ENCODE measurements around the gene SLC35A5.

Gene SLC35A5

GRCh38 chr3:112561734-112562529 lies at the start of gene SLC35A5, which contains the start of gene ATG3:
Gene SLC35A5, plus strand, starts transcription at chr3:112562045. Its CDS starts 1,359 bp downstream, at chr3:112563404.
Gene ATG3, minus strand, starts transcription at chr3:112561962. Its CDS starts 434 bp downstream, at chr3:112561528.
- no peak for TF ChIP-seq GATA2 (IDR thresholded peaks at IDR 0.05; ENCODE audit: low read depth, low read length)
- no peak for TF ChIP-seq GATA3 (IDR thresholded peaks at IDR 0.05; ENCODE audit: low read depth, low read length)

- TF ChIP-seq GATA2 (IDR thresholded peaks at IDR 0.05; ENCODE audit: low read depth, low read length) (no peak), GATA3 (IDR thresholded peaks at IDR 0.05; ENCODE audit: low read depth, low read length) (no peak)
Observed at GRCh38 chr3:112512320-112512719, 49.5 kb upstream of the SLC35A5 start.

- TF ChIP-seq GATA2 (IDR thresholded peaks at IDR 0.05; ENCODE audit: low read depth, low read length) = no peak
Observed at GRCh38 chr3:112514527-112515128, 47.2 kb upstream of the SLC35A5 start.

- no peak for TF ChIP-seq GATA3 (IDR thresholded peaks at IDR 0.05; ENCODE audit: low read depth, low read length)
- no peak for TF ChIP-seq GATA2 (IDR thresholded peaks at IDR 0.05; ENCODE audit: low read depth, low read length)
Observed at GRCh38 chr3:112519424-112520001, 42.3 kb upstream of the SLC35A5 start.

- no peak for TF ChIP-seq GATA3 (IDR thresholded peaks at IDR 0.05; ENCODE audit: low read depth, low read length)
- no peak for TF ChIP-seq GATA2 (IDR thresholded peaks at IDR 0.05; ENCODE audit: low read depth, low read length)
Observed at GRCh38 chr3:112530573-112530972, 31.3 kb upstream of the SLC35A5 start.

- TF ChIP-seq GATA3 (IDR thresholded peaks at IDR 0.05; ENCODE audit: low read depth, low read length) (no peak), GATA2 (IDR thresholded peaks at IDR 0.05; ENCODE audit: low read depth, low read length) (no peak)
Observed at GRCh38 chr3:112531358-112531781, 30.5 kb upstream of the SLC35A5 start.

- TF ChIP-seq GATA2 (IDR thresholded peaks at IDR 0.05; ENCODE audit: low read depth, low read length) (no peak), GATA3 (IDR thresholded peaks at IDR 0.05; ENCODE audit: low read depth, low read length) (no peak)
Observed at GRCh38 chr3:112539825-112540650, 21.8 kb upstream of the SLC35A5 start.

GRCh38 chr3:112546216-112546759 lies 15.6 kb upstream of the SLC35A5 start:
- TF ChIP-seq GATA2 (IDR thresholded peaks at IDR 0.05; ENCODE audit: low read depth, low read length) (no peak), GATA3 (IDR thresholded peaks at IDR 0.05; ENCODE audit: low read depth, low read length) (no peak)

- TF ChIP-seq GATA2 (IDR thresholded peaks at IDR 0.05; ENCODE audit: low read depth, low read length) (no peak), GATA3 (IDR thresholded peaks at IDR 0.05; ENCODE audit: low read depth, low read length) (no peak)
Observed at GRCh38 chr3:112550859-112551258, 11.0 kb upstream of the SLC35A5 start.

- no peak for TF ChIP-seq GATA2 (IDR thresholded peaks at IDR 0.05; ENCODE audit: low read depth, low read length)
- no peak for TF ChIP-seq GATA3 (IDR thresholded peaks at IDR 0.05; ENCODE audit: low read depth, low read length)
Observed at GRCh38 chr3:112555535-112556170, 6.2 kb upstream of the SLC35A5 start.

GRCh38 chr3:112557976-112558375 lies 3.9 kb upstream of the SLC35A5 start:
- TF ChIP-seq GATA3 (IDR thresholded peaks at IDR 0.05; ENCODE audit: low read depth, low read length) (no peak), GATA2 (IDR thresholded peaks at IDR 0.05; ENCODE audit: low read depth, low read length) (no peak)

GRCh38 chr3:112560307-112560706 lies 1.5 kb upstream of the SLC35A5 start:
- TF ChIP-seq GATA3 (IDR thresholded peaks at IDR 0.05; ENCODE audit: low read depth, low read length) (no peak), GATA2 (IDR thresholded peaks at IDR 0.05; ENCODE audit: low read depth, low read length) (no peak)

Data from SH-SY5Y (cell line).